ENCODE data around the gene PNPLA8.

The PNPLA8 gene

DNA sequence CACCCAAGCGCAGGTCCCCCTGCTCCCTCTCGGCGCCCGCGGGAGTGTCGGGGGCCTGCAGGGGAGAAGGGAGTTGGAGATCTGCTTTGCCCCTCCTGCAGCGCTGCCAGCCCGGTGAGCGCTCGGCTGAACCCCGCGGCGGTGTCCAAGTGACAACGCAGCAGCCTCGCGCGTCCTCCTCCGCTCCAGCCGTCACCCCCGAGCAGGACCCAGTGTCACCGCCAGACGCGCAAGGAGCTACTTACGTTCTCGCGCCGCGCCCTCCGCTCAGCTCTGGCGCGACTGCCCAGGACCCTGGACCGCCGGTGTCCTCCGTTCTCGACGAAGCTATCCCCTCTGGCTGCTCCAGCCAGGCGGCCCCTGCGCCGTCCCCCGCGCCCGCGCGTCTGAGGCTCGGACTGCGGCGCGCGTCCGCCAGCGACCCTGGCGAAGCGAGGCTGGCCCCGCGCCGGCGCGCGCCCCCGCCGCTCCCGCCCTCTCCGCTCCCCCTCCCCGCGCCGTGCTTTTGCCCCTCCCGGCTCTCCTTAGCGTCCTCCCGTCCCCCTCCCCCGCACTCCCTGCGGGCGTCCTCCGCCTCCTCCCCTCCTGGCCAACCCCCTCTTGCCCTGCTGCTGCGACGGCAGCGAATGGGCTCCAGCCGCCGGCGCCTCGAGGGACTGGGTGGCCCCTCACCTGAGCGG lies 69.8 kb downstream of the PNPLA8 start, which contains the start of gene NRCAM:
TSS of gene NRCAM (minus strand) at position 439 of the 680 bp plus-strand sequence. CDS start 216,372 bp downstream, outside the sequence.
- in situ Hi-C loops (cut with HindIII; ENCODE audit: low pct_unique_long_range_greater_than_20kb, low sequenced_read_pairs): no loop called here
- no peak for TF ChIP-seq JUND (IDR thresholded peaks at IDR 0.05; ENCODE audit: low read depth)
- DNase-seq (ENCODE audit: low read depth in 1 of 2, low spot score in 1 of 2): peak; percentile 40 to 42

DNA sequence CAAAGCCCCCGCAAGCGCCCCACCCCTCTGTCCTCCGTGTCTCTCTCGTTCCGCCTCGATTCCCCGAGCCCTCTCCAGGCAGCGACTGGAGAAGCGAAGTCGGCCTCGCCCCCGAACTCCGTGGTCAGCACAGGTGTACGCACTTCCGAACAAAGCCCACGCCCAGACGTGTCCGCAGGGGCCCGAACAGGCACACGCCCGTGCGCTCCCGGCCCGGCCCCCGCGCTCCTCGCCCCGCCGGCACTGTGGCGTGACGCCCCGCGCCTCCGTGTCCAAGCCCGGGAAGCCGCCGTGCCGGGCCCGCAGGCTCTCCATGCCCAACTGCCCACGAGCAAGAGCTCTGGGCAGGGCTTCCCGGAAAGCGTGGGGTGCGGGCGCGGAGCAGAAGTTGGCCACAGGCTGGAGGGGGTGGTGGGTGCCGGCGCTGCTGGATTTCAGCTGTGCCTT lies 70.4 kb downstream of the PNPLA8 start:
- no peak for TF ChIP-seq JUND (IDR thresholded peaks at IDR 0.05; ENCODE audit: low read depth)

DNA sequence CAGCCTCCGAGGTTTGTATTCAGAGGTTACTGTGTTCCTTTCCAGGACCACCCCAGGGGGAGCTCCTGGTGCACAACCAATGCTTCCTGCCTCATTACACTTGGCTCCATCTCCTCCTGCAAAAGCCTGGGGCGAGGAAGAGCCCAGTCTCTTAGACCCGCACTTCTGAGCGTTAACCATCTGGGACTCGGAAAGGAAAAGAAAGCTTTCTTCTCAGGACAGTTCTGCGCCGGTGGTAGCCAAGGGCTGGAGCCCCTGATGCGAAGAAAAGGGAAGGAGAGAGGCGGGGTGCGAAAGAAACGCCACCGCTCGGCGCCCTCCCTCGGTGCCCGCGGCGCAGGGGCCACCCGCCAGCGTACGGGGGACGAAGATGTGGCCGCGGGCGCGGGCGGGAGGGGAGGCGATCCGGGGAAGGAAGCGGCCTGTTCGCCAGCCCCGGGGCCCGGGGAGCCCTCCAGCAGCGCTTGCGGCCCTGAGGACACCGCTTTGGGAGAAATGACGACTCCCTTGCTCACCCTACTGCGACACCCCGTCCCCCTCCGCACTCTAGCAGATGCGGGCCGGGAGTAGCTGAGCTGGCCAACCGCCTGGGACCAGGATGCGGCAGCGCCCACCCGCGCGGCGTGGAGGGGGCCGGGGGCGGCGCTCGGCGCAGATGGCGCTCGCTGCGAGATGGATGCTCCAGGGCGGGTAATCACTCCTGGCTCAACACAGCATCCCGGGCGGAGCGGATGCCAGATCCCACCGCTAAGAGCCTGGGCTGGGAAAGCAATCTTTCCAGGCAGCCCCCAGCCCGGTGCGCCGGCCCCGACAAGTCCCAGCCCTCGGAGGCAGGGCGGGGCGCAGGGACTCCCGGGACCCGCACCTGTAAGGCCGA lies 71.0 kb downstream of the PNPLA8 start:
- peak in 1 of 2 experiments; percentile 9 for DNase-seq (ENCODE audit: low read depth in 1 of 2, low spot score in 1 of 2)
- in situ Hi-C loops (cut with HindIII; ENCODE audit: low pct_unique_long_range_greater_than_20kb, low sequenced_read_pairs): no loop called here
- no peak for TF ChIP-seq JUND (IDR thresholded peaks at IDR 0.05; ENCODE audit: low read depth)

More for the DNA sequence above, 70.4 kb downstream of the PNPLA8 start:
- DNase-seq (ENCODE audit: low read depth in 1 of 2, low spot score in 1 of 2): peak; percentile 2 to 11
- in situ Hi-C loops (cut with HindIII; ENCODE audit: low pct_unique_long_range_greater_than_20kb, low sequenced_read_pairs): no loop called here

DNA sequence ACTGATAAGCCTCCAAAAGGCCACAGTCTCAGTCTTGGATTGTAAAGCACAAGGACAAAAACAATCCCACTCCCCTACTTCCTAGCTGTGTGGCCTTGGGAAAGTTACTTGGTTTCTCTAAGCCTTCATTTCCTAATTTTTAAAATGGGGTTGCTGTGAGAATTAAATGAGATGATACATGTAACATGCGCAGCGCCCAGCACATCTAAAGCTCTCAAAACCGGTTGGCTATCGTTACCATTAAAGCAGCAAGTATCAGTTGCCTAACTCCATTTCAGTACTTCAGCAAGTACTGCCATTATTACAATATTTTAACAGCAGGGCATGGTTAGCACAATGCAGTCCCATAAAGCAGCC lies 71.6 kb downstream of the PNPLA8 start:
- in situ Hi-C loops (cut with HindIII; ENCODE audit: low pct_unique_long_range_greater_than_20kb, low sequenced_read_pairs): no loop called here
- no peak for DNase-seq (ENCODE audit: low read depth in 1 of 2, low spot score in 1 of 2)
- no peak for TF ChIP-seq JUND (IDR thresholded peaks at IDR 0.05; ENCODE audit: low read depth)

DNA sequence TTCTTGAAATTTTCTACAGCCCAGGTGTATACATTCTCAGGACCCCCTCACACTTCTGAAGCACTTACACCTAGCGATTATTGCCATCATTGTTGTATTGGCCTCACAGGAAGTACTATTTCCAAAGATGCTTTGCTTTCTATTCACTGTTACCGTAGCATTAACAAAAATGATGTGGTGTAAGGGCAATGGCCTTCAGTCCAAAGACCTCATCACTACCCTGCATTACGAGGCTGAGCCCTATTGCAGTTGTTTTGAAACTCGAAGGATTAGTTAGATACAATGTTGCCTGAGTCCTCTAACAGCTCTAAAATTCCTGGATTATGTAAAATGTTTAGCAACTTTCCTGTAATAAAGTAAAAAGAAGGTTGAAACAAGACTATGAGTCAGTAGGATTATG lies 72.6 kb downstream of the PNPLA8 start:
- no peak for DNase-seq (ENCODE audit: low read depth in 1 of 2, low spot score in 1 of 2)
- no peak for TF ChIP-seq JUND (IDR thresholded peaks at IDR 0.05; ENCODE audit: low read depth)
- in situ Hi-C loops (cut with HindIII; ENCODE audit: low pct_unique_long_range_greater_than_20kb, low sequenced_read_pairs): no loop called here

DNA sequence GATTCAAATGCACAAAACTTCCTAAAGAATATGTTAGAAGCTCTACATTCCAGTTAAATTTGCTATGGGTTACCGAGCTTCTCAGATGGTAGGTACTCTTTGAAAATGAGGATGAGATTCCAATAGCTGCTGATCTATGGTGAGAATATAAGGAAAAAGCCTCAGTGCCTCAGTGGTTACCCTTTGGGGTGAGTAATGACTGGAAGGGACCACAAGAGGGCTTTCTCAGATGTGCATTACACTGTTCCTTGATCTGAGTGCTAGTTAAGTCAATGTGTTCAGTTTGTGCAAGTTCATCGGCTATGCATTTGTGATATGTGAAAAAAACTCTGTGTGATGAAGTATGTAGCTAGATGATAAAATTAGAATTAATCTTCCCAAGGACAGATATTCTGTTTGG lies 73.2 kb downstream of the PNPLA8 start:
- in situ Hi-C loops (cut with HindIII; ENCODE audit: low pct_unique_long_range_greater_than_20kb, low sequenced_read_pairs): no loop called here
- DNase-seq (ENCODE audit: low read depth in 1 of 2, low spot score in 1 of 2): peak; percentile 31 to 56
- no peak for TF ChIP-seq JUND (IDR thresholded peaks at IDR 0.05; ENCODE audit: low read depth)

DNA sequence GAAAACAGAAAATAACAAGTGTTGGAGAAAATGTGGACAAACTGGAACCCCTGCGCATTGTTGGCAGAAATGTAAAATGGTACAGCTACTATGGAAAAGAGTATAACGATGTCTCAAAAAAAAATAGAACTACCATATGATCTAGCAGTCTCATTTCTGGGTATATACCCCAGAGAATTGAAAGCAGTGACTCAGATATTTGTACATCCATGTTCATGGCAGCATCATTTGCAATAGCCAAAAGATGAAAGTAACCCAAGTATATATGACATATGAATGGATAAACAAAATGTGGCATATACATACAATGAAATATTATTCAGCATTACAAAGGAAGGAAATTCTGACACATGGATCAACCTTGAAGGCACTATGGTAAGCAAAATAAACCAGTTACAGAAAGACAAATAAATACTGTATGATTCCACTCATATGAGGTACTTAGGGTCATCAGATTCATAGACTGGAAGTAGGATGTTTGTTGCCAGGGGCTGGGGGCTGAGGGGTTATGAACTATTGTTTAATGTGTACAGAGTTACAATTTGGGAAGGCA lies 74.6 kb downstream of the PNPLA8 start:
- DNase-seq (ENCODE audit: low read depth in 1 of 2, low spot score in 1 of 2): no peak
- in situ Hi-C loops (cut with HindIII; ENCODE audit: low pct_unique_long_range_greater_than_20kb, low sequenced_read_pairs): no loop called here
- TF ChIP-seq JUND (IDR thresholded peaks at IDR 0.05; ENCODE audit: low read depth): no peak

DNA sequence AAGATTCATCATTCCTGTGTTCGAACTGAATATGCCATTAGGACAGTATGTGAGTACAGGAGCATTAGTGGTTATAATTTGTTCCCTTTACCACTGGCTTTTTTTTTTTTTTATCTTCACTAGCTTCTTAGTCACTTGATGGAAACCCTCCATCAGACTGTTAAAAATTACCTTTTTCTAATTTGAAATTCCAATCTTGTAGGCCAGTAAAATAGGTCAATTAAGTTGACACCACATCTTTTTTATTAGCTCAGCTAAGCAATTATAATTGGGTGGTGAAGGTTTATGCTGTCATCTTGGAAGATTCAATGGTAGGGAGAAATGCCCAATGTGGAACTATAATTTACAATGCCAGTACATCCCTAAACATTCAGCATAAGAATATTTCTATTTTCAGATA lies 75.8 kb downstream of the PNPLA8 start:
- in situ Hi-C loops (cut with HindIII; ENCODE audit: low pct_unique_long_range_greater_than_20kb, low sequenced_read_pairs): no loop called here
- no peak for TF ChIP-seq JUND (IDR thresholded peaks at IDR 0.05; ENCODE audit: low read depth)
- no peak for DNase-seq (ENCODE audit: low read depth in 1 of 2, low spot score in 1 of 2)

DNA sequence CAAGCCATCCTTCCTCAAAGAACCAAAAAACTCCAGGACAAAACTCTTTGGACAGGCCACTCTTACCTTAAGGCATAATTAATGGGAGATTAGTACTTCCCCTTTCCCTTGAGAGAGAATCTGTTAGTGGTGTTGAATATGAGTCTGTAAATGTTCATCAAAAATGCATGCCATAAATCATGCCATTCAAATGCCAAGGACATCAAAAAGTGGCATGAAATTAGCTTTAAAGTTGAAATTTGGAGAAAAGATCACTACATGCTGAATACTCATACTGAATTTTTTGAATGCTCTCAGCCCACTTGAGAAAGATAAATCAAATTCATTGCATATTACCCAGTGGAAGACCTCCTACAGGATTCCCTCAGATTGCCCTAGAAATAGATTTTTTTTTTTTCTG lies 76.4 kb downstream of the PNPLA8 start:
- no peak for DNase-seq (ENCODE audit: low read depth in 1 of 2, low spot score in 1 of 2)
- in situ Hi-C loops (cut with HindIII; ENCODE audit: low pct_unique_long_range_greater_than_20kb, low sequenced_read_pairs): no loop called here
- no peak for TF ChIP-seq JUND (IDR thresholded peaks at IDR 0.05; ENCODE audit: low read depth)

DNA sequence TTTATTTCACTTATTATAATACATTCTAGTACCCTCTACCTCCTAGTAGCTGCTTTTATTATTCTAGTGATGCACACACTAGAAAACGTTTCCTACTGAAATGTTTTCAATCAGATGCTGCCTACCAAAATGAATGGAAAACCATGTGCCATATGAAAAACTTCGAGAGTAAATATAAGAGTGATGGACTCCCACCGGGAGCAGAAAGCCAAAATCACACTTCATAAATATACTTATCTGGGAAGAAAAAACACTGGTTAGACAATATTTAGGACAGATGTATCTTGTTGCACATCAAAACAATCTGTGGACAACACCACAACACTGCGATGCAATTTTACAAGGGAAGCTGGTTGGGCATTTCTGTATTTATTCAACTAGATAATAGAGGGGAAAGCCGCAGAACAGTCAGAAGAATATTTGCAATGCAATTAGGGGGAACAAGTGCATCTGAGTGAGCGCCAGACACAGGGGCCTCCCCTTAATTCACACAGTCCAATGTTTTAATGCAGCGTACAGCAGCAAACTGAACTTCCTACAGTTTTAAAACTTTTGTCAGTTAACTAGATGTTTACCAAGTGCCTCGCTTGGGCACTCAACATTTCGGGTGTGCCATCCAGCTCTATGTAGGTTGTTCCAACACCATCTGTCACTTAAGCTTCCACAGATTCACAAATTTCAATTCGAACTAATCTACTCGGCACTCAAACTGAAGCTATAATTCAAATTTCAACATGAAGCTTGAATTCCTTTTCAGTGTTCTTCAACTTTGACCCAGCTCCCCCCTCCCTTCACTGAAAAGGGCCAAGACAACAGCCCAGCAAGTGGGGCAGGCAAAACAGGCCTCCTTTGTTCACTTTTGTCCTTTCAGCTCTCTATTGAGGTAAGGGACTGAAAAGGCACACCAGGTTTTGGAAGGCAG lies 77.1 kb downstream of the PNPLA8 start:
- DNase-seq (ENCODE audit: low read depth in 1 of 2, low spot score in 1 of 2): no peak
- no peak for TF ChIP-seq JUND (IDR thresholded peaks at IDR 0.05; ENCODE audit: low read depth)
- in situ Hi-C loops (cut with HindIII; ENCODE audit: low pct_unique_long_range_greater_than_20kb, low sequenced_read_pairs): no loop called here

DNA sequence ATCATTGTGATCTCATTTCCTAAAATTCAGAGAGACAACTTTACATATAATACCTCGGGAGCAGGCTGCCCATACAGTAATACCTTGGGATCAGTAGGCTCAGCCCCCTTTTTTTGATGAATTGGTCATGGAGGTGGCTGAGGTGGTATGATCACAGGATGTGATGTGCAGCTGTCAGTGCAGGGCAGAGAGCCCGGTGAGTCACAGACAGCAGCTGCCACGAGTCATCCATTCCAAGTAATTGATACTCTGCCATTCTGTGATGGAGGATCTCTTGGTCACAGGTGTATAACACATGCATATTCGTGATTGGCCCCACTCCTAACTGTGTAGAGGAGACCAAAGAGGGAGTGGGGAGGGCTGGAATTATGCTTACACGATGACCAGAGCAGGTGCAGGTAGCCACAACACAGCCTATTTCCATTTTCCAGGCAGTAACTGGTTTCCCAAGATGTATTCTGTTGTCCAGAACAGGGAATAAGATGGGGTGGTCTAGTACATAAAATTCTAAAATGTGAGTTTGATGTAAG lies 83.8 kb downstream of the PNPLA8 start:
- in situ Hi-C loops (cut with HindIII; ENCODE audit: low pct_unique_long_range_greater_than_20kb, low sequenced_read_pairs): no loop called here
- TF ChIP-seq JUND (IDR thresholded peaks at IDR 0.05; ENCODE audit: low read depth): no peak
- no peak for DNase-seq (ENCODE audit: low read depth in 1 of 2, low spot score in 1 of 2)
